IgD-negative memory B cell (primary cell): ENCODE results near the gene MRPL12. TPM values are rescaled to one million over a fixed set of nuclear protein-coding genes. Genes with fewer than 3 reads are reported as not detected.
A peak's percentile ranks its signal among the peaks of the same experiment; 100 is the strongest.

ENCODE experiments used
- H3K27ac Mint-ChIP-seq, 3 donors: one replicate each; pipeline ENCODE4 v1.8.0; 2020 to 2022; ENCODE audit warnings: mild to moderate bottlenecking in 3 of 3, mixed read lengths in 3 of 3, moderate library complexity in 1 of 3
- H3K27me3 Mint-ChIP-seq: one replicate; pipeline ENCODE4 v1.8.0; 2021; ENCODE audit warnings: mixed read lengths
- H3K36me3 Mint-ChIP-seq: one replicate; pipeline ENCODE4 v1.8.0; 2020; ENCODE audit warnings: mild to moderate bottlenecking, mixed read lengths
- H3K4me1 Mint-ChIP-seq, 3 donors: one replicate each; pipeline ENCODE4 v1.8.0; 2020 to 2022; ENCODE audit warnings: mixed read lengths in 3 of 3, mild to moderate bottlenecking in 1 of 3
- H3K4me3 Mint-ChIP-seq, 4 donors: one replicate each; pipeline ENCODE4 v1.8.0; 2020 to 2022; ENCODE audit warnings: mild to moderate bottlenecking in 4 of 4, mixed read lengths in 4 of 4, moderate library complexity in 3 of 4
- H3K9me3 Mint-ChIP-seq, 3 donors: one replicate each; pipeline ENCODE4 v1.8.0; 2020 to 2021; ENCODE audit warnings: mixed read lengths in 3 of 3, mild to moderate bottlenecking in 1 of 3
- polyA plus RNA-seq: library from polyadenylated mRNA; unstranded; fragments of 300-500 nt; fragmentation: Illumina TruSeq; gene quantifications from one replicate; pipeline ENCODE4 v1.2.3, GENCODE V29; 2021

MRPL12 gene
- 63.7 TPM for polyA plus RNA-seq

GRCh38 chr17:81702934-81703746 is at the start of gene MRPL12:
MRPL12 (plus strand) TSS chr17:81703367; CDS start chr17:81703502, 135 bp downstream.
- H3K9me3 Mint-ChIP-seq = no peaks in the 10 kb centered on the region
- H3K27me3 Mint-ChIP-seq = no peaks in the 10 kb centered on the region
- H3K4me3 Mint-ChIP-seq = peak within 1 kb of the TSS; percentile 86 to 99 (median 95)
- H3K4me1 Mint-ChIP-seq = peaks cover 9 to 16% (median 11%) of the 10 kb centered on the region in 3 donors
- peak within 1 kb of the TSS; percentile 93 to 96 (median 94) for H3K27ac Mint-ChIP-seq
- peaks cover 2% of the 10 kb centered on the region for H3K36me3 Mint-ChIP-seq

- peaks cover 0 to 5% (median 3%) of the 10 kb centered on the region in 3 donors for H3K4me1 Mint-ChIP-seq
- H3K36me3 Mint-ChIP-seq = no peaks in the 10 kb centered on the region
- H3K27me3 Mint-ChIP-seq = peaks cover 17% of the 10 kb centered on the region
- no peak overlapping the region for H3K27ac Mint-ChIP-seq
- H3K4me3 Mint-ChIP-seq = no peak overlapping the region
- no peaks in the 10 kb centered on the region for H3K9me3 Mint-ChIP-seq
Measured at GRCh38 chr17:81655378-81656117, 47.6 kb upstream of the MRPL12 start.

GRCh38 chr17:81656118-81656743 is 46.9 kb upstream of the MRPL12 start, which contains the start of gene PDE6G:
PDE6G (minus strand) TSS chr17:81656542; CDS start chr17:81653305, 3,237 bp downstream.
- Mint-ChIP-seq H3K9me3 (no peaks in the 10 kb centered on the region), H3K27ac (peak within 1 kb of the TSS in 2 of 3 donors; percentile 43 to 81), H3K4me3 (no peak within 1 kb of the TSS), H3K36me3 (no peaks in the 10 kb centered on the region), H3K27me3 (peaks cover 17% of the 10 kb centered on the region), H3K4me1 (peaks cover 0 to 5% (median 3%) of the 10 kb centered on the region in 3 donors)

GRCh38 chr17:81656835-81657234 is 46.3 kb upstream of the MRPL12 start:
- Mint-ChIP-seq H3K27ac (peak overlapping the region in 2 of 3 donors; percentile 43 to 81), H3K4me3 (no peak overlapping the region), H3K4me1 (peaks cover 0 to 4% (median 3%) of the 10 kb centered on the region in 3 donors), H3K9me3 (no peaks in the 10 kb centered on the region), H3K36me3 (no peaks in the 10 kb centered on the region), H3K27me3 (peaks cover 16% of the 10 kb centered on the region)

- Mint-ChIP-seq H3K27me3 (peaks cover 4% of the 10 kb centered on the region), H3K36me3 (no peaks in the 10 kb centered on the region), H3K9me3 (no peaks in the 10 kb centered on the region), H3K4me1 (no peaks in the 10 kb centered on the region), H3K4me3 (no peak overlapping the region), H3K27ac (no peak overlapping the region)
Measured at GRCh38 chr17:81659038-81659437, 44.1 kb upstream of the MRPL12 start.

- no peak overlapping the region for H3K27ac Mint-ChIP-seq
- no peaks in the 10 kb centered on the region for H3K9me3 Mint-ChIP-seq
- no peaks in the 10 kb centered on the region for H3K4me1 Mint-ChIP-seq
- no peak overlapping the region for H3K4me3 Mint-ChIP-seq
- H3K36me3 Mint-ChIP-seq = no peaks in the 10 kb centered on the region
- H3K27me3 Mint-ChIP-seq = no peaks in the 10 kb centered on the region
Measured at GRCh38 chr17:81660441-81660840, 42.7 kb upstream of the MRPL12 start.

- no peak overlapping the region for H3K4me3 Mint-ChIP-seq
Measured at GRCh38 chr17:81662002-81662401, 41.2 kb upstream of the MRPL12 start.

GRCh38 chr17:81664051-81664470 is 39.1 kb upstream of the MRPL12 start:
- Mint-ChIP-seq H3K4me3 (peak overlapping the region in 3 of 4 donors; percentile 8 to 23 (median 12)), H3K36me3 (no peaks in the 10 kb centered on the region), H3K9me3 (no peaks in the 10 kb centered on the region), H3K27ac (no peak overlapping the region), H3K27me3 (no peaks in the 10 kb centered on the region), H3K4me1 (peaks cover 9 to 20% (median 16%) of the 10 kb centered on the region in 3 donors)

More at GRCh38 chr17:81662002-81662401, 41.2 kb upstream of the MRPL12 start:
- no peaks in the 10 kb centered on the region for H3K27me3 Mint-ChIP-seq
- H3K27ac Mint-ChIP-seq = no peak overlapping the region
- H3K4me1 Mint-ChIP-seq = peaks cover 4 to 13% (median 6%) of the 10 kb centered on the region in 3 donors
- no peaks in the 10 kb centered on the region for H3K9me3 Mint-ChIP-seq
- H3K36me3 Mint-ChIP-seq = no peaks in the 10 kb centered on the region

GRCh38 chr17:81665205-81666091 is 37.7 kb upstream of the MRPL12 start:
- H3K4me3 Mint-ChIP-seq = peak overlapping the region; percentile 92 to 97 (median 94)
- H3K9me3 Mint-ChIP-seq = no peaks in the 10 kb centered on the region
- H3K27me3 Mint-ChIP-seq = no peaks in the 10 kb centered on the region
- H3K36me3 Mint-ChIP-seq = no peaks in the 10 kb centered on the region
- peaks cover 9 to 20% (median 16%) of the 10 kb centered on the region in 3 donors for H3K4me1 Mint-ChIP-seq
- H3K27ac Mint-ChIP-seq = peak overlapping the region; percentile 93 to 97 (median 96)

GRCh38 chr17:81666092-81666341 is 37.1 kb upstream of the MRPL12 start:
- peak overlapping the region; percentile 92 to 97 (median 94) for H3K4me3 Mint-ChIP-seq
- no peaks in the 10 kb centered on the region for H3K9me3 Mint-ChIP-seq
- peak overlapping the region; percentile 93 to 97 (median 96) for H3K27ac Mint-ChIP-seq
- H3K4me1 Mint-ChIP-seq = peaks cover 9 to 20% (median 16%) of the 10 kb centered on the region in 3 donors
- no peaks in the 10 kb centered on the region for H3K27me3 Mint-ChIP-seq
- H3K36me3 Mint-ChIP-seq = no peaks in the 10 kb centered on the region

GRCh38 chr17:81666342-81667191 is 36.6 kb upstream of the MRPL12 start, which contains the start of the genes CCDC137 and OXLD1:
CCDC137 (plus strand) TSS chr17:81666737; CDS start chr17:81666767, 30 bp downstream.
OXLD1 (minus strand) TSS chr17:81666605; CDS start chr17:81666577, 28 bp downstream.
- Mint-ChIP-seq H3K4me3 (peak within 1 kb of the TSS; percentile 92 to 97 (median 96)), H3K4me1 (peaks cover 9 to 20% (median 16%) of the 10 kb centered on the region in 3 donors), H3K36me3 (no peaks in the 10 kb centered on the region), H3K9me3 (no peaks in the 10 kb centered on the region), H3K27me3 (no peaks in the 10 kb centered on the region), H3K27ac (peak within 1 kb of the TSS; percentile 93 to 97 (median 96))

- no peaks in the 10 kb centered on the region for H3K36me3 Mint-ChIP-seq
- H3K4me1 Mint-ChIP-seq = peaks cover 9 to 20% (median 16%) of the 10 kb centered on the region in 3 donors
- H3K4me3 Mint-ChIP-seq = peak overlapping the region; percentile 92 to 97 (median 96)
- peak overlapping the region in 2 of 3 donors; percentile 73 to 77 for H3K27ac Mint-ChIP-seq
- H3K9me3 Mint-ChIP-seq = no peaks in the 10 kb centered on the region
- H3K27me3 Mint-ChIP-seq = no peaks in the 10 kb centered on the region
Measured at GRCh38 chr17:81667754-81668153, 35.4 kb upstream of the MRPL12 start.

- no peaks in the 10 kb centered on the region for H3K9me3 Mint-ChIP-seq
- no peak overlapping the region for H3K27ac Mint-ChIP-seq
- H3K36me3 Mint-ChIP-seq = no peaks in the 10 kb centered on the region
- peaks cover 6 to 12% (median 6%) of the 10 kb centered on the region in 3 donors for H3K4me1 Mint-ChIP-seq
- no peaks in the 10 kb centered on the region for H3K27me3 Mint-ChIP-seq
- no peak overlapping the region for H3K4me3 Mint-ChIP-seq
Measured at GRCh38 chr17:81672504-81672903, 30.7 kb upstream of the MRPL12 start.
